ENCODE measurements around the gene DNAI7.

DNA sequence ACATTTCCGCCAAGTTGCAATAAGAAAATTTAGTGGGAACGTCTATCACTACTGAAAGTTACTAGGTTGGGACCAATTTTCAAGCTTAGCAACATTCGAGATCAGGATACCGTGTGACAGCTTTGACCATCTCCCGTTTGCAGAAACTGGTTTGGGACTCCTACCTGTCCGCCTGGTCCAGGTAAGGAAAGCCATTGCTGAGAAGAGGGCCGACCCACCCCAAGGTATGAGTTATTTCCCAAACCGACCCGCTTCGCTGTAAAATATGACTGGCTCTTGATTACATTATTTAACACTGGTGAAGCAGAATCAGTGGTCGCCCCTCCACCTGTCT lies 271 bp downstream of the DNAI7 start:
- TF ChIP-seq, protein P1, sequence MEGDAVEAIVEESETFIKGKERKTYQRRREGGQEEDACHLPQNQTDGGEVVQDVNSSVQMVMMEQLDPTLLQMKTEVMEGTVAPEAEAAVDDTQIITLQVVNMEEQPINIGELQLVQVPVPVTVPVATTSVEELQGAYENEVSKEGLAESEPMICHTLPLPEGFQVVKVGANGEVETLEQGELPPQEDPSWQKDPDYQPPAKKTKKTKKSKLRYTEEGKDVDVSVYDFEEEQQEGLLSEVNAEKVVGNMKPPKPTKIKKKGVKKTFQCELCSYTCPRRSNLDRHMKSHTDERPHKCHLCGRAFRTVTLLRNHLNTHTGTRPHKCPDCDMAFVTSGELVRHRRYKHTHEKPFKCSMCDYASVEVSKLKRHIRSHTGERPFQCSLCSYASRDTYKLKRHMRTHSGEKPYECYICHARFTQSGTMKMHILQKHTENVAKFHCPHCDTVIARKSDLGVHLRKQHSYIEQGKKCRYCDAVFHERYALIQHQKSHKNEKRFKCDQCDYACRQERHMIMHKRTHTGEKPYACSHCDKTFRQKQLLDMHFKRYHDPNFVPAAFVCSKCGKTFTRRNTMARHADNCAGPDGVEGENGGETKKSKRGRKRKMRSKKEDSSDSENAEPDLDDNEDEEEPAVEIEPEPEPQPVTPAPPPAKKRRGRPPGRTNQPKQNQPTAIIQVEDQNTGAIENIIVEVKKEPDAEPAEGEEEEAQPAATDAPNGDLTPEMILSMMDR (IDR thresholded peaks at IDR 0.05), result no peak
- TF ChIP-seq POLR2AphosphoS5 (IDR thresholded peaks at IDR 0.05) (no peak), POLR2A (IDR thresholded peaks at IDR 0.05) (no peak)

Data from prostate gland (tissue), 2 donors.